Brain microvascular endothelial cell (primary cell): ENCODE results near the gene FAM9A.

ENCODE experiments used
- DNase-seq: peaks from one replicate; pipeline ENCODE4 v3.0.0-alpha.2; 2020
- H3K27ac ChIP-seq: fragments of 250-450 bp; sonication (Bioruptor Pico); 2 replicates; pipeline ENCODE4 v1.5.1; 2020; ENCODE audit warnings: mild to moderate bottlenecking, moderate library complexity
- H3K27me3 ChIP-seq: fragments of 250-450 bp; sonication (Bioruptor Pico); replicated peaks from 2 replicates; pipeline ENCODE4 v1.5.1; 2020; ENCODE audit warnings: mild to moderate bottlenecking
- H3K36me3 ChIP-seq: fragments of 250-450 bp; sonication (Bioruptor Pico); replicated peaks from 2 replicates; pipeline ENCODE4 v1.5.1; 2020; ENCODE audit warnings: mild to moderate bottlenecking
- H3K4me3 ChIP-seq: 2 replicates; pipeline ENCODE4 v1.5.1; 2011; ENCODE audit warnings: low read depth, mild to moderate bottlenecking, control low read depth, low read length, moderate library complexity
- in situ Hi-C: cut with HindIII; loops from 2 replicates; pipeline ENCODE4 v1.10.0; 2017; ENCODE audit warnings: low sequenced_read_pairs, low pct_ligation_motif_present
- TF ChIP-seq, protein P1 (sequence below): IDR thresholded peaks from 2 replicates; pipeline ENCODE4 v1.5.1; 2011; ENCODE audit warnings: low read depth, mild to moderate bottlenecking, moderate library complexity, low read length, control low read depth, inconsistent platforms; ENCODE audit errors: missing control alignments

The FAM9A gene

GRCh38 chrX:8847360-8847759 is 46.2 kb upstream of the FAM9A start:
- no peaks in the 10 kb centered on the region for H3K27me3 ChIP-seq
- H3K27ac ChIP-seq = no peak overlapping the region
- DNase-seq = no peak
- no peaks in the 10 kb centered on the region for H3K36me3 ChIP-seq
- in situ Hi-C loops = no loop called here
- no peak overlapping the region for H3K4me3 ChIP-seq
- TF ChIP-seq, protein P1, sequence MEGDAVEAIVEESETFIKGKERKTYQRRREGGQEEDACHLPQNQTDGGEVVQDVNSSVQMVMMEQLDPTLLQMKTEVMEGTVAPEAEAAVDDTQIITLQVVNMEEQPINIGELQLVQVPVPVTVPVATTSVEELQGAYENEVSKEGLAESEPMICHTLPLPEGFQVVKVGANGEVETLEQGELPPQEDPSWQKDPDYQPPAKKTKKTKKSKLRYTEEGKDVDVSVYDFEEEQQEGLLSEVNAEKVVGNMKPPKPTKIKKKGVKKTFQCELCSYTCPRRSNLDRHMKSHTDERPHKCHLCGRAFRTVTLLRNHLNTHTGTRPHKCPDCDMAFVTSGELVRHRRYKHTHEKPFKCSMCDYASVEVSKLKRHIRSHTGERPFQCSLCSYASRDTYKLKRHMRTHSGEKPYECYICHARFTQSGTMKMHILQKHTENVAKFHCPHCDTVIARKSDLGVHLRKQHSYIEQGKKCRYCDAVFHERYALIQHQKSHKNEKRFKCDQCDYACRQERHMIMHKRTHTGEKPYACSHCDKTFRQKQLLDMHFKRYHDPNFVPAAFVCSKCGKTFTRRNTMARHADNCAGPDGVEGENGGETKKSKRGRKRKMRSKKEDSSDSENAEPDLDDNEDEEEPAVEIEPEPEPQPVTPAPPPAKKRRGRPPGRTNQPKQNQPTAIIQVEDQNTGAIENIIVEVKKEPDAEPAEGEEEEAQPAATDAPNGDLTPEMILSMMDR = no peak

GRCh38 chrX:8846266-8846665 is 45.1 kb upstream of the FAM9A start:
- TF ChIP-seq, protein P1 = no peak
- H3K36me3 ChIP-seq = no peaks in the 10 kb centered on the region
- no peak for DNase-seq
- no peak overlapping the region for H3K27ac ChIP-seq
- in situ Hi-C loops = no loop called here
- H3K27me3 ChIP-seq = no peaks in the 10 kb centered on the region
- no peak overlapping the region for H3K4me3 ChIP-seq

GRCh38 chrX:8845469-8845868 is 44.3 kb upstream of the FAM9A start:
- no peak for DNase-seq
- H3K27me3 ChIP-seq = no peaks in the 10 kb centered on the region
- TF ChIP-seq, protein P1 = no peak
- no peaks in the 10 kb centered on the region for H3K36me3 ChIP-seq
- in situ Hi-C loops = no loop called here
- no peak overlapping the region for H3K27ac ChIP-seq
- no peak overlapping the region for H3K4me3 ChIP-seq

GRCh38 chrX:8845060-8845459 is 43.9 kb upstream of the FAM9A start:
- in situ Hi-C loops = no loop called here
- Histone ChIP-seq H3K27me3 (no peaks in the 10 kb centered on the region), H3K27ac (no peak overlapping the region), H3K36me3 (no peaks in the 10 kb centered on the region), H3K4me3 (no peak overlapping the region)
- DNase-seq = peak; percentile 28
- TF ChIP-seq, protein P1 = peak; percentile 53

DNA sequence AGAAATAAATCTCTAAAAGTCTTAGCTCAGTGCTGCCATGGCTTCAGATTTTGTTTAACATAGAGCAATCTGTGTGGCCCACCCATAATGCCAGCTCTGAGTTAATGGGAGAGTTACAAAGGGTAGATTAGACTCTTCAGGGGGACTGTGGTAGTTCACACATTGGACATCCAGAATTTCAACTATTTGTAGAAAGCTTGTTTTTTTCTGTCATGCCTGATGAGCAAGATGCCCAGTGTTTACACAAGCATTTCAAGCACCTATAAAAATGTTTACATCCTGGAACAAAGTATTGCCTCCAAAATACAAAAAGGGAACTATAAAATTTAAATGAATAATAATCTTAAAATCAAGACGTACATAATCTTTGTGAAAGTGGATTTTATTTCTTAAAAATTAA is 43.0 kb upstream of the FAM9A start:
- DNase-seq = no peak
- Histone ChIP-seq H3K4me3 (no peak overlapping the region), H3K27ac (no peak overlapping the region), H3K27me3 (no peaks in the 10 kb centered on the region), H3K36me3 (no peaks in the 10 kb centered on the region)
- in situ Hi-C loops = no loop called here
- TF ChIP-seq, protein P1 = no peak

GRCh38 chrX:8841911-8842310 is 40.7 kb upstream of the FAM9A start:
- DNase-seq = no peak
- TF ChIP-seq, protein P1 = no peak
- in situ Hi-C loops = no loop called here

More at GRCh38 chrX:8841911-8842310, 40.7 kb upstream of the FAM9A start:
- Histone ChIP-seq H3K27ac (no peak overlapping the region), H3K36me3 (no peaks in the 10 kb centered on the region), H3K4me3 (no peak overlapping the region), H3K27me3 (no peaks in the 10 kb centered on the region)
